Stimulated activated CD8-positive, alpha-beta memory T cell treated with anti-CD3 and anti-CD28 coated beads, Interleukin-15, amount 100 ng/mL, for 48 hours (primary cell): ENCODE results near the gene MS4A6E.

Experiments
- DNase-seq, 2 donors: peaks; one replicate each; pipeline ENCODE4 v3.0.0-alpha.2; 2020; ENCODE audit warnings: low read depth in 2 of 2

MS4A6E gene

DNA sequence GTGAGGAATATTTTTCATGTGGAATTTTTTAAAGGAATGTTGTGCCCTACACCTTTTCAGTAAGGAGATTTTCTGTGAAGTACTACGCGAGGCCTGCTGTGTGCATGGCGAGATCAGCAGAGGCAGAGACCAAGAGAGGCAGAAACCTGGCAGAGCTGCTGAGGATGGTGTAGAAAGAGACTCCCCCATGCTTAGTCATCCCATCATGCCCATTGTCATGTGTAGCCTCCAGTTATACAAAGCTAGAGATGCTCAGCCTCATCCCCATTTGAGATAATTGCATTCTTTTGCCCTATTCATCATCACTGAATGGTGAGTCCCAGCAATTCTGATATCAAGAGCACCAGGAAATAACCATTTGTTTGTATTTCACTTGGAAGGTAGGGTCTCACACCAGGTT lies 48.3 kb downstream of the MS4A6E start:
- DNase-seq = no peak

DNA sequence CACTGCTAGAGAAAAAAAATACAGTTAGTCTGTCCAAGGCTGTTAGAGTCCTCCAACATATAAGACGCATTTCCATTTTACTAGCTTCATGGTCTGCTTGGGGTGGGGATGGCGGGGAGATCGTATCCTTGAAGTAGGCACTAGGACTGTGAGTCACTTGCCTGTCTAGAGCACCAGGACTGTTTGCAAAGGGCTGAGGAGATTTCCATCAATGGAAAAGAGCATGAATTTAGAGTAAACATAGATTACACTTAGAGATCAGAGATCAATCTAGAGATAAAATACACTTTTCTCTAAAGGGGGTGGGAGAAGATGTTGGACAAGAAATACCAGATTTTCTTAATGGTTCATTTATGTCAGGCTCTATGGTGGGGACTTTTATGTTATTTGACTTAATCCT lies 49.5 kb downstream of the MS4A6E start:
- no peak for DNase-seq

DNA sequence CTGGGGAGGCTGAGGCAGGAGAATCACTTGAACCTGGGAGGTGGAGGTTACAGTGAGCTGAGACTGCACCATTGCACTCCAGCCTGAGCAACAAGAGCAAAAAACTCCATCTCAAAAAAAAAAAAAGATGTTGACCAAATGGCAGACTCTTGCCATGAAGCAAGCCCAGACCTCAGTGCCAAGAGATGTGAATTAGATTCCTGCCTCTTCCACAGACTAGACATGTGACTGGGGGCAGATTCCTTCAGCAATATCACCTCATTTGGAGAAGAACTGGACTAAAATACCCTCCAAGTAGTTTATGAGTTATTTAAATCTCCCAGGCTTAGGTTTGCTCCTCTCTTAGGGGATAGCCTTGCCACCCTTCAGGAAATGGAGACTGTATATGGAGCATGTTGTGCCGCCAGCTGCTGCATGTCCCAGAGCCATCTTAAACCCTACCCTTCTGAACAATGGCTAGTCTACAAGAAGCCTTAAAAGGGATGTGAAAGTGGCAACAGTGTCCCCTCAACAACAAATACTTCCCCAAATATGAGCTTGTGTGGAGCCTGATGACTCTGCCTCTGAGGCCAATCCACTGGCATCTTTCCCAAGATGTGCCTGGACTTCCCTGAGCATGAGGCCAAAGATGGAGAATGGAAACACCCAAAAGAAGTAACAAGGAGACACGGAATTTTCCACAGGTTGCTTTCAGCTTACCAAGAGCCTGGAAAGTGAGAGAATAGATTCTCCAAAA lies 50.5 kb downstream of the MS4A6E start:
- no peak for DNase-seq

DNA sequence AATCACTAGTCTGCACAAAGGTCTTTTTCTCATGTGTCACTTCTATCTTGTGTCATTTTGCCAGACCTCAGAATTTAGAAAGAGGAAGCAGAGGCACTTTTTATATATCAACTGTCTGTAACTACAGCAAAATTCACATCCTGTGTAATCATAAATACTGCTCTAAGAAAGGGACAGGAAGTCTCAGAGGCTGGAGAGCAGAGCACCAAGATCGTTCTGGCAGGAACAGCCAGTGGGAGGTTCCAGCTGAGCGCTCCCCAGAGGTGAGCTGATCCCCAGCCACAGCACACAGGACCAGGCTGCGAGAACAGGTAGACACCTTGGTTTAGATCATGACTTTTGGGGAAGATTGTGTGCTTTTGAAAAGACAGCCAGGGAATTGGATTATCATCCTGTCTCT lies 51.3 kb downstream of the MS4A6E start, which contains the start of gene MS4A7:
MS4A7 (plus strand) TSS at position 179 of the 400 bp plus-strand sequence. CDS start 4,610 bp downstream, outside the sequence.
- DNase-seq = no peak

DNA sequence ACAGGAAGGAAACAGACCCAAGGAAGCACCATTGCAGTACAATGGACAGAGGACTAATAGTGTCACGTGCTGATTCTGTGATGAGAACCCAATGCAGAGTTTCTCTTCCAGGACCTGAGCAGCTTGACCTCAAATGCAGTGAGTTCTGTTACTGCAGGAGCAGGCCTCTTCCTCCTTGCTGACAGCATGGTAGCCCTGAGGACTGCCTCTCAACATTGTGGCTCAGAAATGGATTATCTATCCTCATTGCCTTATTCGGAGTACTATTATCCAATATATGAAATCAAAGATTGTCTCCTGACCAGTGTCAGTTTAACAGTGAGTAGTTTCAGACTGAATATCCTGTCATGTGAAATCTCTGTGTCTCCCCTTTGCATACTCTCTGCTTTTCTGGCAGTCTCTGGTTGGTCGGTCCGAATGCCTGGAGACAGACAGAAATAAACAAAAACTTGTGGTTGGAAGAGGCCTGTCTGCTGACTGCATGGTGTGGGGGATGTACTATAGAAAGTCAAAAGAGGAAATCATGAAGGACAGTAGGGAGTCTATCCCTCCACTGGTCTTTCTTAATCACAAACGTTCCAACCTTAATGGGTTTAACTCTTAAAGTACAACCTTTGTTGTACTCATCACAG lies 62.3 kb downstream of the MS4A6E start:
- no peak for DNase-seq

DNA sequence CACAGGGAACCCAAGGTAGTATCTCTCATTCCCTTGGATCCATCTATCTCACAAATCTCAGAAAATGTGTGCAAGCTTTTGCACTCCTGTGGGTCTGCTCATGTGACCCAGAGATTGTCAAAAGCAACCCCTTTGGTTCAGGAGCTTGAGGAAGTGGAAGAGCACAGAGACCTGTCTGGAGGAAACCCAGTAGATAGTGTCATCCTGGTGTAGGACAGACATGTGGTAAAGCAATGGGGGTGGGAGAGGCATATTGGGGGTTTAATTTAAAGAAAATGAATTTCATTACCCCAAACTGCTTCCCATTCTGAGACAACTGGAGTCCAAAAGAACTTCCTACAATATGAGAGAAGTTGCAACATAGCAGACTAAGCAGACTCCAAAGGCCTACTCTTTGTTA lies 63.4 kb downstream of the MS4A6E start:
- no peak for DNase-seq
